K562 treated with DMSO at 1 percent for 12 hours (cell line): ENCODE measurements around the gene GBE1. TPM values are rescaled to one million over a fixed set of nuclear protein-coding genes. Genes with fewer than 3 reads are reported as not detected.

ENCODE experiments used
- total RNA-seq: library from RNA; unstranded; fragments of 300-600 nt; gene quantifications from 2 replicates; pipeline ENCODE4 v1.2.3, GENCODE V29; 2022; ENCODE audit not compliant: insufficient read depth

GBE1 gene
- total RNA-seq: 4.8 and 14.3 TPM in 2 replicates

DNA sequence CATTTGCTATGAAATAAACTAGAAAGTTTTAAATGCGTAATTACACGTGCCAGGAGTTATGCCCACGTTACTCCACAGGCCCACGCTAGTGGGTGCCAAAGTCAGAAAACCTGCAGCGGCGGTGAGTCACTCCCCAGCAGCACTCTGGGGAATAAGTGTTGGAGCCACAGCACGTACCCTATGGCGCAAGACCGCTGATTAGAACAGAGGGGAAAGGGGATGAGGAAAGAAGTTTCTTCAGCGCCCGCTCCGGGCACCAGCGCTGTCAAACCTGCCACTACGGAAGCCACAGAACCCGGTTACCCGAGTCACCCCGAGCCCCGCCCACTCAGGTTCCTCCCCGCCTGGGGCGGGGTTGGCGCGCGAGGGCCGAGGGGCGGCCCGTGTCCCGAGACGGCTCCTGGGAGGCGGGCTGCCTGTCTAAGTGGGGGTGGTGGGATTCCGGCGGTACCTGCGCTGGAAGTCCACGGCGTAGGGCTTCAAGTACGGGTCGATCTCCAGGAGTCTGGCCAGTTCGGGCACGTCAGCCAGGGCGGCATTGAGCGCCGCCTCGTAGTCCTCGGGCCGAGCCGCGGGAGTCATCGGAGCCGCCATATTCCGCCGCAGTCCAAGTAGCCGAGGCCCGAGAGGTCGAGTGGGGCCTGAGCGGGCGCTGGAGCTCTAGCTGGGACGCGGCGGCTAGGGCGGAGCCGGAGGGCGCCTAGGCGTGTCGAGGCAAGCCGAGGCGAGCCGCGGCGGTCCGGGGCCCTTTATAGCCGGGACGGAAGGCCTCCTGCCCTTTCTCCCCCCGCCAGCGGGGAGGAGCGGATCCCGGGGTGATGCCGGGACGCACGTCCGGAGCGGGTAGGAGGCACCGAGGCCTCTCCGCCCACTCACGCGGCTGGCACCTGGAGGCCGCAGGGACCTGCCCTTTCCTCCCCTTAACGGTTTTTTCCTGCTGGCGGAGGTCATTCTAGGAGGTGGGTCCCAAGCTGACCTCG, at the start of gene GBE1:
Gene GBE1 (minus strand): TSS at position 722 of the 980 bp plus-strand sequence. CDS start 128 bp downstream, at position 594.

